A549 (cell line): ENCODE measurements around the gene SLC6A6.

Experiments used
- KDM1A ChIP-seq: fragments of 200-600 bp; sonication (generic); IDR thresholded peaks from 2 replicates; pipeline ENCODE4 v1.6.1; 2016; ENCODE audit warnings: low read depth, mild to moderate bottlenecking
- MAX ChIP-seq: IDR thresholded peaks from 2 replicates; pipeline ENCODE4 v1.6.1; 2012
- POLR2A ChIP-seq: IDR thresholded peaks from 2 replicates; pipeline ENCODE4 v1.6.1; 2012; ENCODE audit warnings: mild to moderate bottlenecking, low read length
- RAD21 ChIP-seq, 2 experiments: fragments of >200 bp in 1 of 2; sonication (Bioruptor Twin) in 1 of 2; formaldehyde crosslinking in 1 of 2; IDR thresholded peaks in 1 of 2; conservative IDR thresholded peaks in 1 of 2; 2 replicates in 1 of 2; 3 replicates in 1 of 2; pipeline ENCODE4 v1.6.1; 2012 to 2018; ENCODE audit warnings: inconsistent platforms in 1 of 2
- RARB ChIP-seq: fragments of 250-450 bp; sonication (Bioruptor Pico); IDR thresholded peaks from 2 replicates; pipeline ENCODE4 v1.8.0; 2021; ENCODE audit warnings: mild to moderate bottlenecking, moderate library complexity
- TF ChIP-seq, protein P1 (sequence below): fragments of >200 bp; sonication (Bioruptor Twin); formaldehyde crosslinking; IDR thresholded peaks from 3 replicates; pipeline ENCODE4 v1.5.1; 2016

DNA sequence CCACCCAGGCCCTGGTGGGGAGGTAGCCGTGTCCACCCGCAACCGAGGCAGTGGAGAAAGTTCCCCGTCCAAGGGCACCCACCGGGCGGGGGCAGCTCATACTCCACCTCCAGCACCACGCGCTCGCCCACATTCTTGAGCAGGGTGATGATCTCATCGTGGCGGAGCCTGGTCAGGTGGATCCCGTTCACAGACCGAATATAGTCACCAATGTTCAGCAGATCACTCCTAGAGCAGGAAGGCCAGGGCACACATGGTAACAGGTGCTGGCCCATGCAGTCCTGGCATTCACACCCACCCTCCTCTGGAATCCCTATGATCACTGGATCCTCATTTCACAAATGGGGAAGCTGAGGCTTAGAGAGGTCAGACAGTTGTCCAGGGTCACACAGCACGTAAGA is 121.9 kb downstream of the SLC6A6 start:
- TF ChIP-seq POLR2A (no peak), RARB (CRISPR knock-in tag) (no peak), RAD21 (conservative IDR thresholded peaks at IDR 0.05 in 1 of 2, IDR thresholded peaks at IDR 0.05 in 1 of 2) (no peak), MAX (no peak), KDM1A (no peak)
- TF ChIP-seq, protein P1, sequence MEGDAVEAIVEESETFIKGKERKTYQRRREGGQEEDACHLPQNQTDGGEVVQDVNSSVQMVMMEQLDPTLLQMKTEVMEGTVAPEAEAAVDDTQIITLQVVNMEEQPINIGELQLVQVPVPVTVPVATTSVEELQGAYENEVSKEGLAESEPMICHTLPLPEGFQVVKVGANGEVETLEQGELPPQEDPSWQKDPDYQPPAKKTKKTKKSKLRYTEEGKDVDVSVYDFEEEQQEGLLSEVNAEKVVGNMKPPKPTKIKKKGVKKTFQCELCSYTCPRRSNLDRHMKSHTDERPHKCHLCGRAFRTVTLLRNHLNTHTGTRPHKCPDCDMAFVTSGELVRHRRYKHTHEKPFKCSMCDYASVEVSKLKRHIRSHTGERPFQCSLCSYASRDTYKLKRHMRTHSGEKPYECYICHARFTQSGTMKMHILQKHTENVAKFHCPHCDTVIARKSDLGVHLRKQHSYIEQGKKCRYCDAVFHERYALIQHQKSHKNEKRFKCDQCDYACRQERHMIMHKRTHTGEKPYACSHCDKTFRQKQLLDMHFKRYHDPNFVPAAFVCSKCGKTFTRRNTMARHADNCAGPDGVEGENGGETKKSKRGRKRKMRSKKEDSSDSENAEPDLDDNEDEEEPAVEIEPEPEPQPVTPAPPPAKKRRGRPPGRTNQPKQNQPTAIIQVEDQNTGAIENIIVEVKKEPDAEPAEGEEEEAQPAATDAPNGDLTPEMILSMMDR = no peak
